RWPE2 (cell line): Measurements from ENCODE around the gene TADA2A.

ENCODE experiments used
- ATAC-seq: fragments of 200-7000 bp; cut with Tn5 transposase; 3 replicates; pipeline ENCODE4 v1.9.1; 2021; ENCODE audit warnings: low read depth
- DNase-seq: peaks from one replicate; pipeline ENCODE4 v3.0.0-alpha.2; 2020; ENCODE audit warnings: low spot score
- H3K27ac ChIP-seq: fragments of 450-650 bp; 2 replicates; pipeline ENCODE4 v1.5.1; 2017; ENCODE audit warnings: mild to moderate bottlenecking; ENCODE audit not compliant: poor library complexity, severe bottlenecking
- H3K27me3 ChIP-seq: fragments of 250-450 bp; sonication (Bioruptor Pico); 2 replicates; pipeline ENCODE4 v1.5.1; 2021; ENCODE audit warnings: mild to moderate bottlenecking, moderate library complexity; ENCODE audit not compliant: insufficient read depth, poor library complexity, severe bottlenecking
- H3K36me3 ChIP-seq: fragments of 250-450 bp; sonication (Bioruptor Pico); 2 replicates; pipeline ENCODE4 v1.5.1; 2020; ENCODE audit warnings: low read depth, mild to moderate bottlenecking, moderate library complexity
- H3K4me1 ChIP-seq: fragments of 250-450 bp; sonication (Bioruptor Pico); 2 replicates; pipeline ENCODE4 v1.5.1; 2021; ENCODE audit warnings: mild to moderate bottlenecking, moderate library complexity; ENCODE audit not compliant: insufficient read depth, poor library complexity, severe bottlenecking
- H3K4me3 ChIP-seq: fragments of 250-450 bp; sonication (Bioruptor Pico); 2 replicates; pipeline ENCODE4 v1.5.1; 2021; ENCODE audit warnings: mild to moderate bottlenecking, moderate library complexity; ENCODE audit not compliant: severe bottlenecking
- H3K9me3 ChIP-seq: fragments of 250-450 bp; sonication (Bioruptor Pico); 2 replicates; pipeline ENCODE4 v1.5.1; 2021; ENCODE audit warnings: mild to moderate bottlenecking, moderate library complexity; ENCODE audit not compliant: severe bottlenecking
- TF ChIP-seq, protein P1 (sequence below): fragments of 450-650 bp; IDR thresholded peaks from one replicate; pipeline ENCODE4 v1.5.1; 2017; ENCODE audit warnings: mild to moderate bottlenecking, moderate library complexity; ENCODE audit not compliant: poor library complexity, severe bottlenecking

Gene TADA2A

DNA sequence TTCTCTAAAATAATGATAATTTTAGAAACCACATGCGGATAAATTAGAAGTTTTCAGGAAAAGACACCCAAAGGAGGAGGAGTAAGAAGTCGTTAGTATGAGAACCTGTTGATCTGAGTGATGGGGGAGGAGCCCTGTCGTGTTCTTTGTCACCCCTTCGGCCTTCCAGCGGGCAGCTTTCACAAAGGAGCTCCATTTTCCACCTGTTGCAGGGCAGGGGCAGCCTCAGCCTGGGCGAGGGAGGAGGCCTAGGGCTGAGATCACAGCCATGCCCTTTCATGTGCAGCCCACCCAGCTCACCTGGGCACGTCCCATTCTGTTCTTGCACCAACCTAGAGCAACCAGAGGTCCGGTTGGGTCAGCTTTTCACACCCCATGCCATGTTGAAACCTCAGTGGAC lies 88.3 kb downstream of the TADA2A start:
- Histone ChIP-seq H3K36me3 (peaks cover 19% of the 10 kb centered on the region), H3K9me3 (no peaks in the 10 kb centered on the region), H3K4me3 (no peak overlapping the region), H3K27me3 (no peaks in the 10 kb centered on the region), H3K27ac (peak overlapping the region; percentile 94), H3K4me1 (peaks cover 17% of the 10 kb centered on the region)
- TF ChIP-seq, protein P1, sequence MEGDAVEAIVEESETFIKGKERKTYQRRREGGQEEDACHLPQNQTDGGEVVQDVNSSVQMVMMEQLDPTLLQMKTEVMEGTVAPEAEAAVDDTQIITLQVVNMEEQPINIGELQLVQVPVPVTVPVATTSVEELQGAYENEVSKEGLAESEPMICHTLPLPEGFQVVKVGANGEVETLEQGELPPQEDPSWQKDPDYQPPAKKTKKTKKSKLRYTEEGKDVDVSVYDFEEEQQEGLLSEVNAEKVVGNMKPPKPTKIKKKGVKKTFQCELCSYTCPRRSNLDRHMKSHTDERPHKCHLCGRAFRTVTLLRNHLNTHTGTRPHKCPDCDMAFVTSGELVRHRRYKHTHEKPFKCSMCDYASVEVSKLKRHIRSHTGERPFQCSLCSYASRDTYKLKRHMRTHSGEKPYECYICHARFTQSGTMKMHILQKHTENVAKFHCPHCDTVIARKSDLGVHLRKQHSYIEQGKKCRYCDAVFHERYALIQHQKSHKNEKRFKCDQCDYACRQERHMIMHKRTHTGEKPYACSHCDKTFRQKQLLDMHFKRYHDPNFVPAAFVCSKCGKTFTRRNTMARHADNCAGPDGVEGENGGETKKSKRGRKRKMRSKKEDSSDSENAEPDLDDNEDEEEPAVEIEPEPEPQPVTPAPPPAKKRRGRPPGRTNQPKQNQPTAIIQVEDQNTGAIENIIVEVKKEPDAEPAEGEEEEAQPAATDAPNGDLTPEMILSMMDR: no peak
- ATAC-seq: no peak
- DNase-seq: no peak

DNA sequence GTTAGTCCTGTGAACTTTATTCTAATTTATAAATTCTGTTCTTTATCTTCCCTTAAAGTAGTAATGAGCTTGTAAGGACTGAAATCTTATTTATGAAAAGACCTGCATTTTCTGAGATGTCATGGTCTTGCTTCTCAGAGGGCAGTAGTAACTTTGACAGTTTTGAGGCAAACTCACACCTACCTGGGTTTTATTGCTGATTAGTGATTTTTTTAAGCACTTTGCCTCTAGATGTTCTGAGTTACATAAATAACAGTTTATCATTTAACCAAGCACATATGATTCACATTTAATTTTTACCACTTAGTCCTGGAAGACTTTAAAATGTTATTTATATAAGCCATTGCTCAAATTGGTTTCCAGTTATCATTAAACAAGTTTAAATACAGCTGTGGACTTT lies 93.7 kb downstream of the TADA2A start:
- H3K36me3 ChIP-seq: peaks cover 29% of the 10 kb centered on the region
- H3K4me1 ChIP-seq: peaks cover 13% of the 10 kb centered on the region
- peak overlapping the region; percentile 1 for H3K27ac ChIP-seq
- ATAC-seq (no peak), DNase-seq (no peak)
- H3K27me3 ChIP-seq: no peaks in the 10 kb centered on the region
- no peak overlapping the region for H3K4me3 ChIP-seq
- no peaks in the 10 kb centered on the region for H3K9me3 ChIP-seq
- TF ChIP-seq, protein P1: no peak

DNA sequence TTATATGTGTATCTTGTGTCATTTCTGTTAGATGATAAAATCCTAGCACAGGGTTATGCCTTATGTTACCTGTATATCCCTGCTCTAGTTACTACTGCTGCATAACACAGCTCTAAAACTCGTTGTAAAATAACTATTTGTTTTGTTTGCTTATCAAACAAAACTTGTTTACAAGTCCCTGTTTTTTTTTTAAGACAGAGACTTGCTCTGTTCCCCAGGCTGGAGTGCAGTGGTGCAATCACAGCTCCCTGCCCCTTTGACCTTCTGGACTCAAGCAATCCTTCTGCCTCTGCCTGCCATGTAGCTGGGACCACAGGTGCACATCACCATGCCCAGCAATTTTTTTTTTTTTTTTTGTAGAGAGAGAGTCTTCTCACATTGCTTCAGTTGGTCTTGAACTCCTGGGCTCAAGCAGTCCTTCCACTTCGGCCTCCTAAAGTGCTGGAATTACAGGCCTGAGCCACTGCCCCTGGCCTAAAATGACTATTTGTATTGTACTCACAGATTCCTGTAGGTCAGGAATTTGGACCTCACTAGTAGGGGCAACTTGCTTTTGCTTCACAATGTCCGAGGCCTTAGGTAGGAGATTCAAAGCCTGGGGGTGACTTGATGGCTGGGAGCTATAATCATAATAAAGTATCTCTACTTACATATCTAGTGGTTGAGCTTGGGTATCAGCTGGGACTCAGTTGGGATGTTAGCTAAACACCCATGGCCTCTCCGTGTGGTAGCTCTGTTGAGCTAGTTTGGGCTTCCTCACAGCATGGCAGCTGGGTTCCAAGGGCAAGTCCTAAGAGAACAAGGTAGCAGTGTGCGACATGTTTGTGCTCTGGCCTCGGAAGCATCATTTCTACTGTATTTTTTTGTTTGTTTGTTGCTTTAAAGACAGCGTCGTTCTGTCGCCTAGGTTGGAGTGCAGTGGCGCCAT lies 95.6 kb downstream of the TADA2A start:
- Histone ChIP-seq H3K4me1 (peaks cover 13% of the 10 kb centered on the region), H3K27me3 (no peaks in the 10 kb centered on the region), H3K27ac (no peak overlapping the region), H3K9me3 (no peaks in the 10 kb centered on the region), H3K36me3 (peaks cover 33% of the 10 kb centered on the region), H3K4me3 (no peak overlapping the region)
- DNase-seq (peak; percentile 15), ATAC-seq (no peak)
- TF ChIP-seq, protein P1: no peak

DNA sequence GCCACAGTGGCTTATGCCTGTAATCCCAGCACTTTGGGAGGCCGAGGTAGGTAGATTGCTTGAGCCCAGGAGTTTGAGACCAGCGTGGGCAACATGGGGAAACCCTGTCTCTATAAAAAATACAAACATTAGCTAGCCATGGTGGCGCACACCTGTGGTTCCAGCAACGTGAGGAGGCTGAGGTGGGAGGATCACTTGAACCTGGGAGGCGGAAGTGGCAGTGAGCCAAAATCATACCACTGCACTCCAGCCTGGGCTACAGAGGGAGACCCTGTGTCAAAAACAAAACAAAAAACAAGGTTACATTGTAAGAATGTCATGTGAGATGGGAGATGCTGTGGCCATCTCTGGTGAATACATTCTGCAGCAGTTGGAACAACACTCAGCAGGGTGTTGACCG lies 96.5 kb downstream of the TADA2A start:
- Histone ChIP-seq H3K27ac (no peak overlapping the region), H3K36me3 (peaks cover 42% of the 10 kb centered on the region), H3K9me3 (no peaks in the 10 kb centered on the region), H3K4me3 (no peak overlapping the region), H3K4me1 (peaks cover 13% of the 10 kb centered on the region), H3K27me3 (no peaks in the 10 kb centered on the region)
- TF ChIP-seq, protein P1: no peak
- peak; percentile 12 for DNase-seq
- ATAC-seq: no peak

DNA sequence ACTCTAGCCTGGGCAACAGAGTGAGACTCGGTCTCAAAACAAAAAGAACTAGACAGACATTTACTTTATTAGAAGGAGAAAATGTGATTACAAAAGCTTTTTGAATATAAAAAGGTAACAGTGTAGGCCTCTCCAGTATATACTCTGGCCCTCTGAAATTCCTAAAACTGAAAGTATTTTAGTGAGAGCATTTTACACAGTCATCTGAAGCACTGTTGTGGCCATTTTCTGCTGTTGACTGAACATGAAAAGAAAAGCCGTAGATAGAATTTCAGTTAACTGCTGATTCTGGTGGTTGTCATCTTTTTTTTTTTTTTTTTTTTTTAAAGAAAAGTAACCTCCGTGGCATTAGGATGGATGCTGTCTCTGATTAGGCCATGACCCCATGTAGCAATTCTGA lies 98.6 kb downstream of the TADA2A start:
- H3K4me1 ChIP-seq: peaks cover 13% of the 10 kb centered on the region
- peaks cover 45% of the 10 kb centered on the region for H3K36me3 ChIP-seq
- ATAC-seq: no peak
- H3K27me3 ChIP-seq: no peaks in the 10 kb centered on the region
- no peak overlapping the region for H3K27ac ChIP-seq
- no peak for DNase-seq
- no peaks in the 10 kb centered on the region for H3K9me3 ChIP-seq
- TF ChIP-seq, protein P1: no peak
- H3K4me3 ChIP-seq: no peak overlapping the region
